Endothelial cell of umbilical vein (primary cell): ENCODE results near the gene JAZF1.

Experiments used
- CTCF ChIP-seq, 2 donors: IDR thresholded peaks; 1 replicate in 1 of 2; 2 replicates in 1 of 2; pipeline ENCODE4 v1.5.1; 2011; ENCODE audit warnings: low read length in 2 of 2, mild to moderate bottlenecking in 2 of 2, moderate library complexity in 2 of 2, control low read depth in 1 of 2, inconsistent platforms in 1 of 2, low read depth in 1 of 2; ENCODE audit not compliant: insufficient read depth in 1 of 2; ENCODE audit errors: extremely low read depth in 1 of 2
- EZH2 ChIP-seq: IDR thresholded peaks from 2 replicates; pipeline ENCODE4 v1.6.1; 2012; ENCODE audit warnings: borderline replicate concordance, low read depth, mild to moderate bottlenecking, moderate library complexity, low read length, inconsistent platforms; ENCODE audit not compliant: severe bottlenecking
- FOS ChIP-seq: IDR thresholded peaks from 2 replicates; pipeline ENCODE4 v1.6.1; 2011; ENCODE audit warnings: mild to moderate bottlenecking, low read length, moderate library complexity, borderline replicate concordance; ENCODE audit not compliant: insufficient read depth
- GATA2 ChIP-seq: IDR thresholded peaks from 2 replicates; pipeline ENCODE4 v1.7.0; 2011; ENCODE audit warnings: low read depth, mild to moderate bottlenecking, moderate library complexity, mixed read lengths, low read length; ENCODE audit not compliant: insufficient read length, insufficient read depth
- JUN ChIP-seq: IDR thresholded peaks from 2 replicates; pipeline ENCODE4 v1.6.1; 2011; ENCODE audit warnings: borderline replicate concordance, low read depth; ENCODE audit not compliant: insufficient read length, insufficient read depth
- MAX ChIP-seq: IDR thresholded peaks from 2 replicates; pipeline ENCODE4 v1.6.1; 2011; ENCODE audit not compliant: insufficient read depth, insufficient read length
- MYC ChIP-seq: IDR thresholded peaks from one replicate; pipeline ENCODE4 v1.6.1; 2011; ENCODE audit warnings: mild to moderate bottlenecking, low read depth, low read length
- POLR2A ChIP-seq: IDR thresholded peaks from 2 replicates; pipeline ENCODE4 v1.6.1; 2012; ENCODE audit warnings: low read depth, mild to moderate bottlenecking, control low read depth, low read length
- POLR2AphosphoS5 ChIP-seq: IDR thresholded peaks from 2 replicates; pipeline ENCODE4 v1.6.1; 2012; ENCODE audit warnings: low read depth, mild to moderate bottlenecking, control low read depth, low read length, moderate library complexity; ENCODE audit not compliant: insufficient read depth

- TF ChIP-seq POLR2AphosphoS5 = no peak
- TF ChIP-seq CTCF (IDR thresholded peaks at IDR 0.05; ENCODE audit: extremely low read depth in 1 of 2, insufficient read depth in 1 of 2, low read depth in 1 of 2, low read length in 2 of 2) = no peak
- no peak for TF ChIP-seq POLR2A
- TF ChIP-seq MYC = no peak
- TF ChIP-seq EZH2 = no peak
- no peak for TF ChIP-seq MAX
- TF ChIP-seq GATA2 = no peak
- TF ChIP-seq JUN = no peak
- no peak for TF ChIP-seq FOS
These were observed 354.2 kb downstream of the JAZF1 start for GRCh38 chr7:27826357-27826756.
